Measurements from ENCODE around the gene MRPS34.

DNA sequence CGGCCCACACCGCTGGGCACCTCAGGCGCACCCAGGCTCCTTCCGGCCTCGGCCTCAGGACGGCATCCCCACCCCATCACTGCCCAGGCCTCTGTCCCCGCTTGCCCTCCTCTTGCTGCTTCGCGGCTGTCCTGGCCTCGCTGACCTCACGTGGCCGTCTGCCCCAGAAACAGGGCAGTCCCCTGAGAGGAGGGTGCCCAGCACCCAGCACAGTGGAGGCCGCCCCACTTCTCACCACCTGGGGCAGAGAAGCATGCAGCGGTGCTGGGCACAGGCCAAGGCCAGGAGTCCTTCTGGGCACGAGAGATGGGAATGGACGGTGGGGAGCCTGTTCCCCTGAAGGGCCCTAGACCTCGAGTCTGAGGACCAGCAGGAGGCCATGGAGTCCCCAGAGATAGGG is 44.8 kb upstream of the MRPS34 start:
- TF ChIP-seq POLR2AphosphoS5 (IDR thresholded peaks at IDR 0.05) (no peak), POLR2A (IDR thresholded peaks at IDR 0.05) (no peak), EP300 (IDR thresholded peaks at IDR 0.05; ENCODE audit: low read depth) (no peak)
- TF ChIP-seq, protein P1, sequence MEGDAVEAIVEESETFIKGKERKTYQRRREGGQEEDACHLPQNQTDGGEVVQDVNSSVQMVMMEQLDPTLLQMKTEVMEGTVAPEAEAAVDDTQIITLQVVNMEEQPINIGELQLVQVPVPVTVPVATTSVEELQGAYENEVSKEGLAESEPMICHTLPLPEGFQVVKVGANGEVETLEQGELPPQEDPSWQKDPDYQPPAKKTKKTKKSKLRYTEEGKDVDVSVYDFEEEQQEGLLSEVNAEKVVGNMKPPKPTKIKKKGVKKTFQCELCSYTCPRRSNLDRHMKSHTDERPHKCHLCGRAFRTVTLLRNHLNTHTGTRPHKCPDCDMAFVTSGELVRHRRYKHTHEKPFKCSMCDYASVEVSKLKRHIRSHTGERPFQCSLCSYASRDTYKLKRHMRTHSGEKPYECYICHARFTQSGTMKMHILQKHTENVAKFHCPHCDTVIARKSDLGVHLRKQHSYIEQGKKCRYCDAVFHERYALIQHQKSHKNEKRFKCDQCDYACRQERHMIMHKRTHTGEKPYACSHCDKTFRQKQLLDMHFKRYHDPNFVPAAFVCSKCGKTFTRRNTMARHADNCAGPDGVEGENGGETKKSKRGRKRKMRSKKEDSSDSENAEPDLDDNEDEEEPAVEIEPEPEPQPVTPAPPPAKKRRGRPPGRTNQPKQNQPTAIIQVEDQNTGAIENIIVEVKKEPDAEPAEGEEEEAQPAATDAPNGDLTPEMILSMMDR (IDR thresholded peaks at IDR 0.05), result no peak

Data from transverse colon (tissue), 4 donors.